K562 (cell line): ENCODE results near the gene CXXC4. TPM values are rescaled to one million over a fixed set of nuclear protein-coding genes. Genes with fewer than 3 reads are reported as not detected.

ENCODE experiments used
- ATAC-seq: fragments of 200-7000 bp; cut with Tn5 transposase; 3 replicates; pipeline ENCODE4 v1.9.1; 2020; ENCODE audit warnings: moderate library complexity
- BruUV-seq: library from RNA; stranded (reverse); fragments of 400-500 nt; replicated peaks from 2 replicates; lab custom pipeline; 2021; lab: Mats Ljungman, UMichigan
- CTCF ChIA-PET: fragments of 300-600 bp; formaldehyde crosslinking; extraction: SDS; loops from one replicate; lab custom pipeline; 2021; ENCODE audit warnings: low intra/inter-chr PET ratio; lab: Yijun Ruan, JAX
- POLR2A ChIA-PET: fragments of 300-600, 350-650 bp; sonication (Branson Sonifier 250); formaldehyde crosslinking; extraction: SDS; loops from one replicate; lab custom pipeline; 2021; ENCODE audit warnings: antibody characterized with exemption, inconsistent platforms; lab: Yijun Ruan, JAX
- DNase-seq, 4 experiments: peaks; one replicate each; pipeline versions ENCODE4 v3.0.0 to v3.0.0-alpha.2; 2011 to 2018; ENCODE audit warnings: low spot score in 3 of 4, mixed read lengths in 3 of 4; ENCODE audit errors: extremely low read depth in 1 of 4
- FAIRE-seq: peaks from 2 replicates; lab custom pipeline; 2011; peaks lifted over from hg19 to GRCh38; lab: Jason Lieb, UNC
- H2AFZ ChIP-seq: 2 replicates; pipeline ENCODE4 v1.6.0; 2011; ENCODE audit warnings: low read depth, low read length, control low read depth, inconsistent platforms
- H3K27ac ChIP-seq: fragments of 200-600 bp; 3 replicates; pipeline ENCODE4 v1.8.0; 2011; ENCODE audit warnings: low read depth, mild to moderate bottlenecking, control low read depth, inconsistent platforms, low read length, moderate library complexity, mixed read lengths; ENCODE audit errors: extremely low read depth
- H3K27me3 ChIP-seq, 2 experiments: fragments of 300-600 bp in 1 of 2; 2 replicates in 1 of 2; 3 replicates in 1 of 2; pipeline versions ENCODE4 v1.6.0 to v1.8.0; 2011; ENCODE audit warnings: inconsistent platforms in 2 of 2, low read length in 2 of 2, mild to moderate bottlenecking in 1 of 2, mixed read lengths in 1 of 2, moderate library complexity in 1 of 2; ENCODE audit not compliant: control insufficient read depth in 2 of 2, insufficient read depth in 2 of 2
- H3K36me3 ChIP-seq: fragments of 300-600 bp; 3 replicates; pipeline ENCODE4 v1.8.0; 2011; ENCODE audit warnings: mild to moderate bottlenecking, low read length, inconsistent platforms; ENCODE audit not compliant: control insufficient read depth, insufficient read depth
- H3K4me1 ChIP-seq, 2 experiments: fragments of 200-600 bp in 1 of 2; replicated peaks in 1 of 2; 2 replicates in 1 of 2; 3 replicates in 1 of 2; pipeline versions ENCODE4 v1.5.1 to v1.8.0; 2011; ENCODE audit warnings: inconsistent platforms in 2 of 2, low read length in 2 of 2, mild to moderate bottlenecking in 1 of 2, mixed read lengths in 1 of 2, moderate library complexity in 1 of 2; ENCODE audit not compliant: control insufficient read depth in 2 of 2, insufficient read depth in 2 of 2
- H3K4me2 ChIP-seq: 2 replicates; pipeline ENCODE4 v1.6.1; 2011; ENCODE audit warnings: low read length, control low read depth, inconsistent platforms, mixed read lengths; ENCODE audit not compliant: insufficient read depth
- H3K4me3 ChIP-seq: fragments of 200-600 bp; sonication (generic), shearing (Covaris generic); 2 replicates; pipeline ENCODE4 v1.5.1; 2016; ENCODE audit warnings: control low read depth, inconsistent platforms
- H3K79me2 ChIP-seq: fragments of 200-600 bp; 3 replicates; pipeline ENCODE4 v1.8.0; 2011; ENCODE audit warnings: low read length, inconsistent platforms; ENCODE audit not compliant: control insufficient read depth, insufficient read depth
- H3K9ac ChIP-seq, 2 experiments: 2 replicates each; pipeline versions ENCODE4 v1.6.0 to v1.6.1; 2011; ENCODE audit warnings: low read depth in 2 of 2, low read length in 2 of 2, control low read depth in 1 of 2, inconsistent platforms in 1 of 2, mild to moderate bottlenecking in 1 of 2, mixed read lengths in 1 of 2; ENCODE audit not compliant: insufficient read depth in 1 of 2
- H3K9me1 ChIP-seq: one replicate; pipeline ENCODE4 v1.6.0; 2011; ENCODE audit warnings: inconsistent platforms, mild to moderate bottlenecking, low read length, moderate library complexity; ENCODE audit not compliant: control insufficient read depth, insufficient read depth
- H3K9me3 ChIP-seq: replicated peaks from 2 replicates; pipeline ENCODE4 v1.5.1; 2011; ENCODE audit warnings: low read depth, low read length, inconsistent platforms; ENCODE audit not compliant: control insufficient read depth, insufficient read depth
- H4K20me1 ChIP-seq: replicated peaks from 2 replicates; pipeline ENCODE4 v1.6.1; 2011; ENCODE audit warnings: low read length, inconsistent platforms, mixed read lengths; ENCODE audit not compliant: control insufficient read depth, insufficient read depth
- ARID1B ChIP-seq: fragments of 450-650 bp; IDR thresholded peaks from 2 replicates; pipeline ENCODE4 v1.6.1; 2016; ENCODE audit warnings: antibody characterized with exemption, mild to moderate bottlenecking, inconsistent platforms
- ARID3A ChIP-seq: IDR thresholded peaks from 2 replicates; pipeline ENCODE4 v1.6.1; 2012; ENCODE audit warnings: low read depth, low read length, improper control_type of control experiment, borderline replicate concordance
- HMG20A ChIP-seq: fragments of 450-650 bp; formaldehyde crosslinking; conservative IDR thresholded peaks from 2 replicates; pipeline ENCODE4 v1.4.0; 2020; ENCODE audit warnings: mild to moderate bottlenecking, mixed read lengths
- HNRNPK ChIP-seq: fragments of 200-400 bp; formaldehyde crosslinking; IDR thresholded peaks from one replicate; pipeline ENCODE4 v1.6.1; 2018; ENCODE audit warnings: mild to moderate bottlenecking, low read depth, low read length; ENCODE audit not compliant: poor library complexity, severe bottlenecking
- KHSRP ChIP-seq: fragments of 450-650 bp; IDR thresholded peaks from 2 replicates; pipeline ENCODE4 v1.6.1; 2017
- MCM2 ChIP-seq: fragments of 450-650 bp; IDR thresholded peaks from 2 replicates; pipeline ENCODE4 v1.6.1; 2017; ENCODE audit warnings: low read depth, mild to moderate bottlenecking
- NFATC3 ChIP-seq: fragments of 450-650 bp; IDR thresholded peaks from 2 replicates; pipeline ENCODE4 v1.6.1; 2017; ENCODE audit warnings: mild to moderate bottlenecking
- OTX1 ChIP-seq: fragments of 450-650 bp; formaldehyde crosslinking; IDR thresholded peaks from 2 replicates; pipeline ENCODE4 v1.4.0; 2022; ENCODE audit warnings: mild to moderate bottlenecking
- SREBF1 ChIP-seq: fragments of 150-350 bp; IDR thresholded peaks from 2 replicates; pipeline ENCODE4 v1.6.1; 2014; ENCODE audit warnings: antibody characterized with exemption, low read depth, low read length, borderline replicate concordance
- SRSF3 ChIP-seq: fragments of 200-400 bp; formaldehyde crosslinking; IDR thresholded peaks from 2 replicates; pipeline ENCODE4 v1.6.1; 2016; ENCODE audit warnings: mild to moderate bottlenecking, low read length, moderate library complexity; ENCODE audit not compliant: insufficient read depth
- ZFPM2 ChIP-seq: fragments of 250-450 bp; sonication (Bioruptor Pico); IDR thresholded peaks from 2 replicates; pipeline ENCODE4 v1.5.1; 2022; ENCODE audit warnings: mild to moderate bottlenecking
- ZNF239 ChIP-seq: fragments of 250-450 bp; sonication (Bioruptor Pico); IDR thresholded peaks from 2 replicates; pipeline ENCODE4 v1.4.0; 2020; ENCODE audit warnings: mild to moderate bottlenecking
- ZNF830 ChIP-seq: fragments of 250-450 bp; sonication (Bioruptor Pico); IDR thresholded peaks from 2 replicates; pipeline ENCODE4 v1.5.0; 2021; ENCODE audit warnings: mild to moderate bottlenecking
- WGBS: fragments of 100-300 bp; shearing (Covaris generic); methylation state at CpG from one replicate; pipeline ENCODE4 v1.1.6; 2016; ENCODE audit warnings: low coverage, mixed read lengths; ENCODE audit not compliant: insufficient coverage; ENCODE audit errors: missing lambda C conversion rate; 5-methylcytosine and 5-hydroxymethylcytosine counted together
- in situ Hi-C: fragments of 300-500 bp; cut with MboI; formaldehyde crosslinking; loops from 4 replicates; pipeline ENCODE4 v1.15.0; 2018; ENCODE audit warnings: inconsistent platforms, mixed read lengths
- intact Hi-C: fragments of 100-400 bp; cut with micrococcal nuclease; formaldehyde crosslinking; loops from 2 replicates; pipeline ENCODE4 v1.14.2; 2022
- polyA plus RNA-seq, 8 experiments: library from polyadenylated mRNA; depleted of rRNA in 4 of 8; stranded (reverse) in 5 of 8; unstranded in 3 of 8; fragments of >200 nt; fragmentation: Nextera tagmentation in 2 of 8; fragmentation: Illumina TruSeq in 1 of 8; extraction: Ambion mirVana in 2 of 8; extraction: Trizol in 1 of 8; gene quantifications; 2 replicates each; pipeline versions ENCODE4 v1.2.1 to v1.2.3, GENCODE V29; 2011 to 2014; ENCODE audit warnings: inconsistent platforms in 1 of 8, missing spikeins in 1 of 8
- total RNA-seq, 7 experiments: library from RNA; depleted of rRNA in 6 of 7; stranded (reverse); fragments of >200 nt in 6 of 7; fragmentation: Illumina TruSeq in 2 of 7; extraction: Trizol in 2 of 7; gene quantifications; 2 replicates each; pipeline versions ENCODE4 v1.2.1 to v1.2.3, GENCODE V29; 2011 to 2021; ENCODE audit warnings: low replicate concordance in 1 of 7
- TF ChIP-seq, protein P1 (sequence below): fragments of 450-650 bp; IDR thresholded peaks from 2 replicates; pipeline ENCODE4 v1.6.1; 2017; ENCODE audit warnings: mild to moderate bottlenecking, moderate library complexity

Gene CXXC4
- total and polyA plus RNA-seq, 9 of the 15 experiments (the other 6 are each of a cell fraction or from before 2014, with no cell fraction given) = not detected

DNA sequence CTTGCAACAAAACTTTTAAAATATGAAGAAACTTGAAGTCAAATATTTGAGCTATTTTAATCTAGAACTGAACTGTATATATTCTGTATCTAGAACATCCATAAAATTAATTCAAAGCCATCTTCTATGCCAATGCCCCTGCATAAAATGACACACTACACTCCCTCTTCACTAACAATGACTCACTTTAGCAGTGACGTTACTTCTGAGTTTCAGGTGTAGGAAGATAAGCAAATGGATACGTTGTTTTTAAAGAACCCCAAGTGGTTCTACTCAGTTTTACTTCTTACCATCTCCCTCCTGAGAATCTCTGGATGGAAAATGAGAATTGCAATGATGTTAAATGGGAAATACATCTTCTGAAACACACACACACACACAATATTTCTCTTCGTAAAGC lies 45.2 kb downstream of the CXXC4 start:
- Histone ChIP-seq H3K79me2 (no peaks in the 10 kb centered on the region), H2AFZ (no peak overlapping the region), H3K4me1 (no peaks in the 10 kb centered on the region), H3K9ac (no peak overlapping the region), H3K4me3 (no peak overlapping the region), H4K20me1 (no peaks in the 10 kb centered on the region), H3K27me3 (no peaks in the 10 kb centered on the region), H3K9me1 (no peaks in the 10 kb centered on the region), H3K36me3 (no peaks in the 10 kb centered on the region), H3K9me3 (no peaks in the 10 kb centered on the region), H3K27ac (no peak overlapping the region), H3K4me2 (no peak overlapping the region)
- WGBS = 3% methylated on average over 3 of the region's 3 CpGs
- POLR2A ChIA-PET = no interaction called here
- ATAC-seq (no peak), DNase-seq (no peak), FAIRE-seq (no peak)
- intact Hi-C loops (no loop called here), in situ Hi-C loops (no loop called here)
- CTCF ChIA-PET = no interaction called here
- BruUV-seq = no TSS peak
- TF ChIP-seq HMG20A (CRISPR knock-in tag) (no peak), ZNF239 (CRISPR knock-in tag) (no peak), MCM2 (no peak), NFATC3 (no peak), SRSF3 (no peak), OTX1 (CRISPR knock-in tag) (no peak), ARID1B (no peak), SREBF1 (no peak), ZNF830 (CRISPR knock-in tag) (no peak), HNRNPK (no peak), ARID3A (no peak), KHSRP (no peak), ZFPM2 (no peak)
- TF ChIP-seq, protein P1, sequence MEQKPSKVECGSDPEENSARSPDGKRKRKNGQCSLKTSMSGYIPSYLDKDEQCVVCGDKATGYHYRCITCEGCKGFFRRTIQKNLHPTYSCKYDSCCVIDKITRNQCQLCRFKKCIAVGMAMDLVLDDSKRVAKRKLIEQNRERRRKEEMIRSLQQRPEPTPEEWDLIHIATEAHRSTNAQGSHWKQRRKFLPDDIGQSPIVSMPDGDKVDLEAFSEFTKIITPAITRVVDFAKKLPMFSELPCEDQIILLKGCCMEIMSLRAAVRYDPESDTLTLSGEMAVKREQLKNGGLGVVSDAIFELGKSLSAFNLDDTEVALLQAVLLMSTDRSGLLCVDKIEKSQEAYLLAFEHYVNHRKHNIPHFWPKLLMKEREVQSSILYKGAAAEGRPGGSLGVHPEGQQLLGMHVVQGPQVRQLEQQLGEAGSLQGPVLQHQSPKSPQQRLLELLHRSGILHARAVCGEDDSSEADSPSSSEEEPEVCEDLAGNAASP = no peak
